GM23338 (cell line): ENCODE measurements around the gene YWHAE.

ENCODE experiments used
- REST ChIP-seq: IDR thresholded peaks from one replicate; pipeline ENCODE4 v1.6.1; 2018; ENCODE audit warnings: antibody characterized with exemption; ENCODE audit not compliant: unreplicated experiment
- TF ChIP-seq, protein P1 (sequence below), 2 experiments: fragments of 200-600 bp in 1 of 2; sonication (generic) in 1 of 2; conservative IDR thresholded peaks; 2 replicates each; pipeline versions ENCODE4 v1.5.1 to v1.6.1; 2016 to 2017; ENCODE audit warnings: antibody characterized with exemption in 2 of 2, low read depth in 2 of 2, mild to moderate bottlenecking in 2 of 2, moderate library complexity in 1 of 2

DNA sequence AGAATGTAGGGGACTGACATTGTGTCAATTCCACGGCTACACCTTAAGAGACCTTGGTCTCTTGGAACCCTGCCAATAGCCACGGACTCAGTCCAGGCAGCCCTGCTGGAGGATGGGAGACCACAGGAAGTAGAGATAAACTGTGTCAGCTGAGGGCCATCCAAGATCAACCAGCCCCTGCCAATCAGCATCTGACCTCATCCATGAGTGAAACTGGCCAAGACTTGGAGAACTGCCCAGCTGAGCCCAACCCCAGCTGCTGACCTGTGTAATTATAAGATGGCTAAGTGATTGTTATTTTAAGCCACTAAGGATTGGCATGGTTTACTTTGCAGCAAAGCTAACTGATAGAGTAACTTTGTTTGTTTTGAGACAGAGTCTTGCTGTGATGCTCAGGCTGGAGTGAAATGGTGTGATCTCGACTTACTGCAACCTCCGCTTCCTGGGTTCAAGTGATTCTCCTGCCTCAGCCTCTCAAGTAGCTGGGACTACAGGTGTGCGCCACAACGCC, 13.3 kb upstream of the YWHAE start:
- TF ChIP-seq, protein P1, sequence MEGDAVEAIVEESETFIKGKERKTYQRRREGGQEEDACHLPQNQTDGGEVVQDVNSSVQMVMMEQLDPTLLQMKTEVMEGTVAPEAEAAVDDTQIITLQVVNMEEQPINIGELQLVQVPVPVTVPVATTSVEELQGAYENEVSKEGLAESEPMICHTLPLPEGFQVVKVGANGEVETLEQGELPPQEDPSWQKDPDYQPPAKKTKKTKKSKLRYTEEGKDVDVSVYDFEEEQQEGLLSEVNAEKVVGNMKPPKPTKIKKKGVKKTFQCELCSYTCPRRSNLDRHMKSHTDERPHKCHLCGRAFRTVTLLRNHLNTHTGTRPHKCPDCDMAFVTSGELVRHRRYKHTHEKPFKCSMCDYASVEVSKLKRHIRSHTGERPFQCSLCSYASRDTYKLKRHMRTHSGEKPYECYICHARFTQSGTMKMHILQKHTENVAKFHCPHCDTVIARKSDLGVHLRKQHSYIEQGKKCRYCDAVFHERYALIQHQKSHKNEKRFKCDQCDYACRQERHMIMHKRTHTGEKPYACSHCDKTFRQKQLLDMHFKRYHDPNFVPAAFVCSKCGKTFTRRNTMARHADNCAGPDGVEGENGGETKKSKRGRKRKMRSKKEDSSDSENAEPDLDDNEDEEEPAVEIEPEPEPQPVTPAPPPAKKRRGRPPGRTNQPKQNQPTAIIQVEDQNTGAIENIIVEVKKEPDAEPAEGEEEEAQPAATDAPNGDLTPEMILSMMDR (conservative IDR thresholded peaks at IDR 0.05; ENCODE audit: low read depth in 2 of 2) = no peak
- TF ChIP-seq REST = no peak
